Stimulated activated CD8-positive, alpha-beta memory T cell treated with anti-CD3 and anti-CD28 coated beads, Interleukin-15, amount 100 ng/mL, for 4 hours (primary cell): ENCODE data around the gene HSD3B2.

Experiments used
- DNase-seq, 2 donors: peaks; one replicate each; pipeline ENCODE4 v3.0.0-alpha.2; 2020; ENCODE audit warnings: low read depth in 2 of 2

The HSD3B2 gene

GRCh38 chr1:119453021-119453420 is 38.1 kb downstream of the HSD3B2 start:
- DNase-seq: no peak

- DNase-seq: no peak
Observed at GRCh38 chr1:119462964-119463363, 48.0 kb downstream of the HSD3B2 start.

DNA sequence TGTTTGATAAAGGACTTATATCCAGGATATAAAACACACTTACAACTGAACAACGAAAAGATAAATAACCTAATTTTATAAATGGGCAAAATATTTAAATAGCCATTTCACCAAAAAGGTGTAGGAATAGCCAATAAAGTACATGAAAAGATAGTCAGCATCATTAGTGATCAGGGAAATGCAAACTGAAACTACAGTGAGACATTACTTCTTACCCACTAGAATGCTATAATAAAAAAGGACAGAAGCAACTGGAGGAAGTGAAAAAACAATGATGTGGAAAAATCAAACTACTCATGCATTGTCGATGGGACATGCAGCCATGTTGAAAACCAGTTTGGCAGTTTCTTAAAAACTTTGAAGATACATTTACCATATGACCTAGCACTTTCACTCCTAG is 48.6 kb downstream of the HSD3B2 start:
- DNase-seq: no peak

DNA sequence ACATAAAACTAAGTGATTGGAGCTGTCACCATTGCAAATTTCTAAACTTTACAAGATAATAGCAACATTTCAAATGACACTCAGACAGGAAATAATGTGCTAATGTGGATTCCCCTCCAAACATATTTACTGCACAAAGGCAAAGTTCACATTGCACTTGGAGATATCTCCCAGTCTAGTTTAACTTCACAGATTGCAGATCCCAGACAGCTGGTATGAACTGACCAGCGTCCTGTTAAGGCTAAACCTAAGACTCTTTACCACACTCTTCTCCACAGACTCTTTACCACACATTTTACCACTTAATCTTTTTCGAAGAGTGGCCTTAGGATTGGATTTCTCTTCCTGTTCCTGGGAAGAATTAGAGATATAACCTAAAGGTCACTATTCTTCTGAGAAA is 51.5 kb downstream of the HSD3B2 start:
- no peak for DNase-seq

DNA sequence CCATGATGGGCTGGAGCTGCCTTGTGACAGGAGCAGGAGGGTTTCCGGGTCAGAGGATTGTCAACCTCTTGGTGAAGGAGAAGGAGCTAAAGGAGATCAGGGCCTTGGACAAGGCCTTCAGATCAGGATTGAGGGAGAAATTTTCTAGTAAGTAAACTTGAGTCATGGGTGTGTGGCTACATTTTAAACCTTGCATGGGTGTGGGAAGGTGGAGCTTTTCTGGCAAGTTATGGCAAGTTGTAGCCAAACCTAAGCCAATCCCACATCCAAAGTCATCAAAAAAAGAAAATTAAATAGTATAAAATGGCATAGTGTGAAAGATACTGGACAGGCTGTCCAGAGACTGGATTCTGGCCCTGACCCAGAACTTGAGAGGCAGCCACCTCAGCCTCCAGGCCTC is 52.3 kb downstream of the HSD3B2 start:
- no peak for DNase-seq

DNA sequence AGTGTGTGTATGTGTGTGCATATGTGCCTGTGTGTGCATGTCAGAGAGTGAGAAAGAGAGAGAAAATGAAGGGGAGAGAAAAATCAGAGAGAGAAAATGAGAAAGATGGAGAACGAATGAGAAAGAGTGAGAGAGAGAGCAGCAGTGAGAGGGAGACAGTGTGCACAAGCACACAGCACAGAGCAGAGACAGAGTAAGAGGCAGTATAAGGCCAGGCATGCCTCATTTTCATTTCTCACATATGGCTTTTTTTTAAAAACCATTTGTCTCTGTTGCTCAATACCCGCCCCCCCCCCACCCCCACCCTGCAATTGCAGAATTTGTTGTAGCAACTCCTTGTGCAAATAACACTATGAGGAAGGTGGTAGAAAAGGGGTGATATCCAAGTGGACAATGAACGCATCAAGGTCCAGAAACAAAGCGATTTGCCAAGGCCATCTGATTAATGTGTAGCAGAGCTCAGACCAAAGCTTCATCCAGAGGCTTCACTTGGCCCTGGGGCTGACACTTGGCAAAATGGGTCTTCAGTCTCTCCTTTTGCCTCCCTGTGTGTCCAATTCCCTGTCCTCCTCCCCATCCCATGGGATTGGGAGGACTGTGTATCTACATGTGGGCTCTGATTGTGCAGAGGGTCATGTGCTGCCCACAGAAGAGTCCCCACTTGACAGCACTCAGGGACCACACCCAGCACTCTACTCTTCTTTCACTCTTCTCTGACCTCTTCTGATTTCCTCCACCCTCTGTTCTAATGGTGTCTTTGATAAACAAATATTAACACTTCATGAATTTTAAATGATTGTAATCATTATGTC is 53.1 kb downstream of the HSD3B2 start:
- no peak for DNase-seq

GRCh38 chr1:119469741-119470140 is 54.8 kb downstream of the HSD3B2 start:
- no peak for DNase-seq

DNA sequence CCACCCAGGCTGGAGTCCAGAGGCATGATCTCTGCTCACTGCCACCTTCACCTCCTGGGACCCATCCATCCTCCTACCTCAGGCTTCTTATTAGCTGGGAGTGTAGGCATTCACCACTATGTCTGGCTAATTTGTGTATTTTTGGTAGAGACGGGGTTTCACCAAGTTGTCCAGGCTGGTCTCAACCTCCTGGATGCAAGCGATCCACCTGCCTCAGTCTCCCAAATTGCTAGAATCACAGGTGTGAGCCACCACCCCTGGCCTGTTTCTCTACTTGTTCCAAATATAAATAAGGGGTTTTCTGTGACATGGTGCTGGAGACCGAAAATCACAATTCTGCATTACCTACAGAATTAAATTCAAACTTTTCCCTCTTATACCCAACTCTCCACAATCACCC is 55.4 kb downstream of the HSD3B2 start:
- DNase-seq: no peak

GRCh38 chr1:119470958-119471357 is 56.0 kb downstream of the HSD3B2 start:
- no peak for DNase-seq

GRCh38 chr1:119471566-119471965 is 56.6 kb downstream of the HSD3B2 start:
- no peak for DNase-seq

GRCh38 chr1:119472080-119472818 is 57.3 kb downstream of the HSD3B2 start:
- no peak for DNase-seq
